IPS-15b (cell line): Measurements from ENCODE around the gene FAM193A.
"Not testable (repeated sequence)": the region's sequence is repeated elsewhere in the genome, so short reads cannot be mapped to it uniquely, and the experiment has no call there.

Experiments used
- H3K27me3 ChIP-seq: one replicate; pipeline ENCODE4 v1.6.1; 2013; ENCODE audit warnings: low read length; ENCODE audit not compliant: control insufficient read depth, insufficient read depth
- H3K36me3 ChIP-seq: one replicate; pipeline ENCODE4 v1.6.1; 2013; ENCODE audit warnings: low read length; ENCODE audit not compliant: control insufficient read depth, insufficient read depth
- H3K4me1 ChIP-seq: one replicate; pipeline ENCODE4 v1.6.1; 2013; ENCODE audit warnings: mild to moderate bottlenecking, low read length; ENCODE audit not compliant: control insufficient read depth, insufficient read depth
- H3K4me3 ChIP-seq: one replicate; pipeline ENCODE4 v1.5.1; 2013; ENCODE audit warnings: low read depth, low read length
- H3K9ac ChIP-seq: one replicate; pipeline ENCODE4 v1.6.1; 2013; ENCODE audit warnings: low read depth, mild to moderate bottlenecking, low read length
- H3K9me3 ChIP-seq: one replicate; pipeline ENCODE4 v1.6.1; 2013; ENCODE audit warnings: mild to moderate bottlenecking, low read length; ENCODE audit not compliant: control insufficient read depth, insufficient read depth

Gene FAM193A

GRCh38 chr4:2503809-2504208 is 32.6 kb upstream of the FAM193A start:
- Histone ChIP-seq H3K4me3 (no peak overlapping the region), H3K36me3 (peaks cover 57% of the 10 kb centered on the region), H3K9ac (no peak overlapping the region), H3K27me3 (no peaks in the 10 kb centered on the region), H3K4me1 (no peaks in the 10 kb centered on the region), H3K9me3 (no peaks in the 10 kb centered on the region)

GRCh38 chr4:2507259-2507658 is 29.2 kb upstream of the FAM193A start:
- no peak overlapping the region for H3K4me3 ChIP-seq
- no peak overlapping the region for H3K9ac ChIP-seq
- peaks cover 61% of the 10 kb centered on the region for H3K36me3 ChIP-seq
- H3K9me3 ChIP-seq = no peaks in the 10 kb centered on the region
- H3K27me3 ChIP-seq = no peaks in the 10 kb centered on the region
- no peaks in the 10 kb centered on the region for H3K4me1 ChIP-seq

DNA sequence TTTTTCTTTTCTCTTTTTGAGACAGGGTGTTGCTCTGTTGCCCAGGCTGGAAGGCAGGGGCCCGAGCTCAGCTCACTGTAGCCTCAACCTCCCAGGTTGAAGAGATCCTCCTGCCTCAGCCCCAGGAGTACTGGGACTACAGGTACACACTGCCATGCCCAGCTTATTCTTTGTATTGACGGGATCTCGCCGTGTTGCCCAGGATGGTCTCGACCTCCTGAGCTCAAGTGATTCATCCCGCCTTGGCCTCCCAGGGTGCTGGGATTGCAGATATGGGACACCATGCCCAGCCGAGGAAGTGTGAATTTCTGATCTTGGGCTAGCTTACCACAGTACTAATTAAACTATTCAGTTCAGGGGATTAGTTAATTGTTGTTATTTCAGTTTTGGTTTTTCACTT is 28.6 kb upstream of the FAM193A start:
- H3K27me3 ChIP-seq = no peaks in the 10 kb centered on the region
- no peaks in the 10 kb centered on the region for H3K9me3 ChIP-seq
- H3K4me3 ChIP-seq = no peak overlapping the region
- H3K4me1 ChIP-seq = no peaks in the 10 kb centered on the region
- peaks cover 67% of the 10 kb centered on the region for H3K36me3 ChIP-seq
- no peak overlapping the region for H3K9ac ChIP-seq

DNA sequence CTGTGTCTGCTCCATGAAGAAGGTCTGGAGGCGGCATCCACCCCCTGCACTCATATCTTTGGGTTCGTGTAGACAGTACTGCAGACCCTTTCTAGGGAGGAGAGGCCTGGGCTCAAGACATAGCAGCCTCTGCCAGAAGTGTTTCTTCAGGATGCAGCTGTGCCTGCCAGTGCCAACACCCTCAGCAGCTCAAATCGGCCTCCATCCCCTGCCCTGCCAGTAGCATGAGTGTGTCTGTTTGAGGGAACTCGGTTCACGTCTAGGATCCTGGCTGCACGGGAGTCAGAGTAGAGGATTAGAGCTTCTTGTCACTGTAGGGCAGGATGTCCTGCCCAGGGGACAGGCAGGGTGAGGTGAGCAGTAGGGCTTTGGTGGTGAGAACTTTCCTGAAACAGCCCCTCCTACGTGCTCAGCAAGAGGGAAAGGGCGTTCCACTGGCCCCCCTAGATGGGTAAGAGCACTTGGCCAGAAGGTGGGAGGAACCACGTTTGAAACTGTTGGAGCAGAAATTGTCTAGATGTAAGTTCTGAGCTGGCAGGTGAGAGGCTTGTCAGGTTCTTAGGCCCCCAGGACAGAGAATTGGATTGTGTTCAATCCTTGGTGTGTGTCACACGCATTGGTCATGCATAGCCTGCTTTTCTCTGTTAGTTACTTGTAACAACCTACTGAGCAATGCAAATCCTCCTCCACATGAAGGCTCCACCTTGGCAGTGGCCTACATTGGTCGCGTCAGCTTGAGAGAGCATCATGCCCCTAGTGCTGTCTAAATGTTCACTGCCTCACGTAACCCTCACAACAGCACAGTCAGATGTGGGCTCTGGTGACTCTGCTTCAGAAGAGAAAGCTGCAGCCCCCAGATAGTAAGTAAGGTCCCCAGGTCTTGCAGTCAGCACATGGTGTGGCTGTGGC is 25.8 kb upstream of the FAM193A start:
- Histone ChIP-seq H3K36me3 (peaks cover 72% of the 10 kb centered on the region), H3K27me3 (no peaks in the 10 kb centered on the region), H3K4me3 (no peak overlapping the region), H3K9ac (no peak overlapping the region), H3K9me3 (no peaks in the 10 kb centered on the region), H3K4me1 (no peaks in the 10 kb centered on the region)

DNA sequence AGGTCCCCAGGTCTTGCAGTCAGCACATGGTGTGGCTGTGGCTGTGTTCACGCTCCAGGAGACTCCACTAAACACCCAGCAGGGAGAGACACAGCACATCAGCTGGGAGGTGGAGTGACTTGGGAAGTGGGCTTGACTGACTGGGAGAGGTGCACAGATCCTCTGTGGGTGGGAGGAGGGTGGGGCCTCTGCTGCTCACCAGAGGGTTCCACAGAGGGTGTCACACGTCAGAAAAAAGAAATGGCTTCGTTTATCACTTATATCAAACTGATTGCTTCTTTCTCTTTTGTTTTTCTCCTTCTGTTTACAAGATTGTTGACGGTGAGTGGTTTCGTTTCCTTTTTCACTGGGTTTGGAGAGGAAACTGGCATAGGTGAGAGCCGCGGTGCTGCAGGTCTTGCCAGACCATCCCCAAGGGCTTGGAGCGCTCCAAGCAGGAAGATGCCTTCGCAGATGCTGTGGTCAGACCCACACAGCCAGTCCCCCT is 24.8 kb upstream of the FAM193A start:
- Histone ChIP-seq H3K4me3 (no peak overlapping the region), H3K36me3 (peaks cover 76% of the 10 kb centered on the region), H3K4me1 (no peaks in the 10 kb centered on the region), H3K9me3 (no peaks in the 10 kb centered on the region), H3K27me3 (no peaks in the 10 kb centered on the region), H3K9ac (no peak overlapping the region)

- Histone ChIP-seq H3K36me3 (peaks cover 68% of the 10 kb centered on the region), H3K9me3 (no peaks in the 10 kb centered on the region), H3K27me3 (no peaks in the 10 kb centered on the region), H3K9ac (no peak overlapping the region), H3K4me1 (no peaks in the 10 kb centered on the region), H3K4me3 (no peak overlapping the region)
These were observed 23.9 kb upstream of the FAM193A start for GRCh38 chr4:2512396-2513135.

- H3K4me3 ChIP-seq, H3K4me1 ChIP-seq, H3K9me3 ChIP-seq, H3K9ac ChIP-seq, H3K27me3 ChIP-seq: not testable (repeated sequence)
- H3K36me3 ChIP-seq = peaks cover 59% of the 10 kb centered on the region
These were observed 22.3 kb upstream of the FAM193A start for GRCh38 chr4:2514193-2514592.

DNA sequence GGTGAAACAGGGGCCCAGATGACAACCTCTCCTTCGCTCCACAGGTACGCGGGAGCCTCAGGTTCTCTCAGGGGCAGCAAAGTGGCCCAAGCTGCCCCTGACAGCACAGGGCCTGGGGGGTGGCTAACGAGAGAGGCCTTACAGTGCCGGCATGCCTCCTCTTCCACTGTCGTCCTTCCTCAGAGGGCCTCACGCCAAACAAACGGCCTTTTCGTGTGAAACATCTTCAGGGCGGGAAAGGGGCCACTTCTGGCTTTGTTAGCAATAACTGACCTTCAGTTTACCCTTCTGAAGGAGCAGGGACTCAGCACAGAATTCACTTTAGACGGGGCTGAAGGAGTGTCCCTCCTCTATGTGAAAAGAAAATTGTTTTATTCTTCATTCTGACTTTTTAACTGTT is 21.5 kb upstream of the FAM193A start:
- H3K9me3 ChIP-seq, H3K9ac ChIP-seq, H3K4me3 ChIP-seq, H3K4me1 ChIP-seq, H3K27me3 ChIP-seq: not testable (repeated sequence)
- peaks cover 51% of the 10 kb centered on the region for H3K36me3 ChIP-seq

DNA sequence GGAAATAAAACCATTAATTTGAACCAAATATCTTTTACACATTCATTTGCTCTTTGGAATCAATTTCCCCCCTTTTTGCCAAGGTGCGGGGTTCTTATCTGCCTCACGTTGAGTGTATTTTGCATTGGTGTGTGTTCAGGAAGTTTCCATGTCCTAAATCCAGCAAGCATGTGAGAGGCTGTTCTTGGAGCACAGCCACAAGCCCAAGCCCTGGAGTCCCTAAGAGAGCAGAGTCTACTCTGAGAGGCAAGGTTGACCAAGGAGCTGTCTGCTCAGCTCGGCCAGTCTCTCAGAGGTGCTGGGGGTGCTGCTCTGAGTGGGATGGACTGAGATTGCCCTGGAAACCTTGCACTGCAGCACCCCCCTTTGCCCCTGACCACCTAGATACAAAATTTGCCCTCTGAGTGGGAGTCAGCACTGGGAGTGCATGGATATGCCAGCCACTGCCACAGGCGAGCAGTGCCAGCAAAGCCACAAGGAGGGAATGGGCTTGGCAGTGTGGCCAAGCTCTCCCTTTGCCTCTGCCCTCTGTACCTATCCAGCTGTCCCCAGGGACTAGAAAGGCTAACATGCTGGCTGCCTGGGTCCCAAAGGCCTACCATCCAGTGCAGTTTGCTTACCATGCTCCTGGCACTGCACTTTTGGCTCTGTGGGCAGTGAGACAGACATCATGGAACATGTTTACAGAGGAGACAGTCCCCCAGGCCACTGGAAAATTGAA is 20.5 kb upstream of the FAM193A start:
- H3K9me3 ChIP-seq = no peaks in the 10 kb centered on the region

GRCh38 chr4:2516635-2517034 is 19.8 kb upstream of the FAM193A start:
- no peak overlapping the region for H3K4me3 ChIP-seq
- H3K36me3 ChIP-seq = peaks cover 38% of the 10 kb centered on the region
- no peaks in the 10 kb centered on the region for H3K27me3 ChIP-seq
- no peaks in the 10 kb centered on the region for H3K9me3 ChIP-seq
- H3K4me1 ChIP-seq = no peaks in the 10 kb centered on the region
- no peak overlapping the region for H3K9ac ChIP-seq

More for the DNA sequence above, 20.5 kb upstream of the FAM193A start:
- Histone ChIP-seq H3K27me3 (no peaks in the 10 kb centered on the region), H3K36me3 (peaks cover 41% of the 10 kb centered on the region), H3K9ac (no peak overlapping the region), H3K4me3 (no peak overlapping the region), H3K4me1 (no peaks in the 10 kb centered on the region)

DNA sequence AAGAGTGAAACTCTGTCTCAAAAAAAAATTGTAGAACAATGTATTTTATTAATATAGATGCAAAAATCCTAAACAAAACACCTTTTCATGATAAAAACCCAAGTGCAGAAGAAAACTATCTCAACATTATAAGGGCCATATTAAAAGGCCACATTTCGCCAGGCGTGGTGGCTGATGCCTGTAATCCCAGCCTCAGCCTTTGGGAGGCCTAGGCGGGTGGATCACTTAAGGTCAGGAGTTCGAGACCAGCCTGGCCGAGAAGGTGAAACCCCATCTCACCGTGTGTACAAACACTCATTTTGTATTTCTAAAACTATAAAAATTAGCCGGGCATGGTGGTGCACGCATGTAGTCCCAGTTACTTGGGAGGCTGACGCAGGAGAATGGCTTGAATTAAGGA is 9.9 kb upstream of the FAM193A start:
- Histone ChIP-seq H3K4me3 (no peak overlapping the region), H3K36me3 (no peaks in the 10 kb centered on the region), H3K9ac (no peak overlapping the region), H3K27me3 (no peaks in the 10 kb centered on the region), H3K4me1 (no peaks in the 10 kb centered on the region), H3K9me3 (no peaks in the 10 kb centered on the region)
